Stimulated activated CD8-positive, alpha-beta memory T cell treated with anti-CD3 and anti-CD28 coated beads, Interleukin-7, amount 100 ng/mL, for 48 hours (primary cell): Measurements from ENCODE around the gene MAP1LC3B.

Source experiments
- DNase-seq, 2 donors: peaks; one replicate each; pipeline ENCODE4 v3.0.0-alpha.2; 2020; ENCODE audit warnings: low read depth in 1 of 2; ENCODE audit errors: extremely low read depth in 1 of 2

Gene MAP1LC3B

GRCh38 chr16:87407511-87408112 is 15.5 kb downstream of the MAP1LC3B start:
- DNase-seq = no peak

- DNase-seq = no peak
These were observed 17.0 kb downstream of the MAP1LC3B start for GRCh38 chr16:87409153-87409552.

GRCh38 chr16:87409781-87410180 is 17.6 kb downstream of the MAP1LC3B start:
- no peak for DNase-seq

DNA sequence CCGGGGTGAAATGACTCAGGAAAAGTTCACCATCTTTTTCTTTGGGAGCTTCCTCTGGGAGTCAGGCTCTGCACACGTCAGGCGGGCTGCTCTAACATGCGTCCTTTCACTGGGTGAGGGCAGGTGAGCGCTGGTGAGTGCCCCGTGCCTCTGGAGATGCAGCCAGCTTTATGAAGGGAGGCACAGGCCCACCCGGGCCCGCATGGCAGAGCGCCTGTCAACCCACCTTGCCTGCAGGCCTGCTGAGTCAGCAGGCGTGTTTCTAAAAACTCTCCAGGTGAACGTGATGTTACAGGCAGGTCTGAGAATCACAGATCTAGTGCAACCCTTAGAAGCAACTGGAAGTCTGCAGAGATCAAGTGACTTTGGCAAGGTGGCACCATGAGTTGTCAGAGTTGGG is 18.4 kb downstream of the MAP1LC3B start:
- no peak for DNase-seq

DNA sequence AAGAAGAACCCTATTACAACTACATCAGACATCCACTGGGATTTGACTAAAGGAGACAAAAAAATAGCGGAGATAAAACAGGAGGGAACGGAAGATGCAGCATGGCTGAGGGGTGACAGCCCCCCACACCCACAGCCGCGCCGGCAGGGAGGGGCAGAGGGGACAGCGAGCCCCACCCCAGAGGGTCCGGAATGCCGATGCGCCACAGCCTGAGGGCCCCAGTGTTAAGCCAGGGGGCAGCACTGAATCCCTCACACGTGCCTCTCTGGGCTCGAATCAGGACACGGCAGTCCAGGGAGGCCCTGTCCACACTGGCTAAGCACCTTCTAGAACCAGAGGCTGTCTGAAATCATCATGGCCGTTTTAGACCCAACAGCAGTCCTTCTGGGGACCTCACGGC is 18.8 kb downstream of the MAP1LC3B start:
- no peak for DNase-seq

DNA sequence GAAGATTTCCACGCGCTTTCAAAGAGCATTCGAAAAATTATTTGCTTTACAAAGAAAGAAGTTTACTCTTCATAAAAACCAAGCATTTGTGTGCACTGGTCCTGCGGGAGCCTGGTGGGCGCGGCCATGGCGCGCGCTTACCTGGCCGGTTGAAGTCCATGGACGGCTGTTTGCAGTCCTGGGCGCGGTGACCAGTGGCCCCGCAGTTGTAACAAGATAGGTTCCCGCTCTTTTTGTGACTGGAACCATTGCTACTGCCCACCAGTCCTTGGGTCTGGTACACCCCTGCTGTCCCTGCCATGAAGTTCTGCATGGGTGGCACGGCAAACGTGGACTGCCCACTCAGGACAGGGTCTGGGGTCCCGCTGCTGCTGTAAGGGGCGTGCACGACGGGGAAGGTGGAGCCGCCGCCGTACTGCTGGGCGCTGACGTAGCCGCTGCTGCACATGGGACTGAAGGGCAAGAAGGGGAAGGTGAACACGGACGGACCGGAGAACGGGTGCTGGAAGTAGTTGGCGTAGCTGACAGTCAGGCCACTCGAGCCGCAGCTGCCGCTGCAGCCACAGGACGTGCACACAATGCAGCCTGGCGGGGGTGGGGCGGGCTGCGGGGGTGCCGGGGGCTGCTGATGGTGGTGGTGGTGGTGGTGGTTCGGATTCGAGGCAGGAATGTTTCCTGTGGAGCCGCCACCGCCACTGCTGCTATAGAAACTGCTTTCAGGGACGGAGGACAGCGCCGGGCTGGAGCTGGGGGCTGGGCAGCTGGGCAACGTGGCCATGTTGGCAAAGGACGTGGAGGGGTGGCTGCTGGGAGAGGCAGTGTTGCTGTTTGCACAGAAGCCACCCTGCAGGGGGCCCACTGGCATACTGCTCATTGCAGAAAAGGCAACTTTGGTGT is 19.5 kb downstream of the MAP1LC3B start:
- DNase-seq = no peak

GRCh38 chr16:87412371-87412995 is 20.3 kb downstream of the MAP1LC3B start:
- DNase-seq = no peak

DNA sequence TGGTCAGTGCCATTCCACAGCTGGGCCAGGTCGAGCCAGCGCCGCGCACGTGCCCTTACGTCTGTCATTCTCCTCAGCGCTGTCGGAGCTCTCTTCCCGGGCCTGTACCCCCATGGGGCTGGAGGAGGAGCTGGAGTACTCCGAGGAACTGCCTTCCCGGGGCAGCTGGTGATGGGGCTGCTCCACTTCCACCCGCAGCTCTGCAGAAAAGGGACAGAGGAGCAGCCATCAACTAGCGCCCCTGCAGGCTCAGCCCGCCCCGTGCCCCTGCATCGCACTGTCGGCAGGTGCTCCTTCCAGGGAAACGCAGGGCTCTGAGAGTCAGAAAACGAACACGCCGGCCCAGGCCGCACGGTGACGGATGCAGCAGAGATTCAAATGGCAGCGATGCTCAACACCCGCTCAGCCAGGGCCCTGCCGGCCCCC is 20.9 kb downstream of the MAP1LC3B start:
- no peak for DNase-seq

DNA sequence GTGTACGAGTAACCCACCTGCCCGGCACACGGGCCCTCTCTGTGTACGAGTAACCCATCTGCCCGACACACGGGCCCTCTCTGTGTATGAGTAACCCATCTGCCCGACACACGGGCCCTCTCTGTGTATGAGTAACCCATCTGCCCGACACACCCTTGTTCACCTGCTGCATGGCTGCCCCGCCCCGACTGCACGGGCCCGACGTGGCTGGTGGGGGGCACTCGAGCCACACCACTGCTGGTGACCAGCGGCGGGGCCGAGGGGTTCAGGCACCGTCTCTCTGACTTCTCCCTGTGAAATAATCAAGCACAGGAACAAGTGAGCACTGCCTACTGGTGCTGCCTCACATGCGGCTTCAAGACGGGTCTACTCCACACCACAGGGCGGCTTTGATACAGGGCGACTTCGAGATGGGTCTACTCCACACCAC is 22.1 kb downstream of the MAP1LC3B start:
- no peak for DNase-seq

- DNase-seq = no peak
These were observed 23.3 kb downstream of the MAP1LC3B start for GRCh38 chr16:87415441-87415840.

DNA sequence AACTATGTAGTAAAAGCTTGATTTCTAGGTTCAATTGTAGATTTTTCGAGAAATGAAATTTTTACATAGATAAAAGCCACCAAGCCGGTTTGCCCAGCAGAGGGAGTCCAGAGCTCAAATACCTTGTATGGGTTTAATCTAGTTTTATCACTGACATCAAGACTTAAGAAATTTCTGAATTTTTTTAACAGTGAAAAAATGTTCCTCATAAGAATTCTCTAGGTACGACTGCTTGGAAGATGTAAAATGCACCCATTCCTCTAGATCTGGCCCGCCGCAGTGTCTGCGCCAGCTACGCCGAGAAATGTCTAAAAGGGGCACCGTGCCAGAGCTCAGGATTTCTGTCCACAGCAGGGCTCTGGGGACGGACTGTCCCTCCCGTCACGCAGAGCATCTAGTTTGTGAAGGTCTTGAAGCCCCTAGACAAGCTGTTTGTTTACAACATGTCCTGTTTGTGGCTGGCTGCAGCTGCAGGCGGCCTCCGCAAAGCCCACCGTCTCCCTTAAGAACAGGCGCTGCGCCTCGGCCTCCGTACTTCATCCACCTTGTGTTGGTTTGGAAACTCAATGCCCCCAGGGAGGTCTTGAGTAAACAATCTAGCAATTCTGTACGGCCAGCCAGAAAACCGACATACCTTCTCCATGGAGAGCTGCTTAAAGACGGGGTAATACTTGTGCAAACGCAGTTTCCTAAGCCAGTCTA is 24.8 kb downstream of the MAP1LC3B start:
- DNase-seq = no peak

- DNase-seq = no peak
These were observed 25.4 kb downstream of the MAP1LC3B start for GRCh38 chr16:87417528-87417910.

GRCh38 chr16:87418216-87418615 is 26.1 kb downstream of the MAP1LC3B start:
- no peak for DNase-seq

- DNase-seq = no peak
These were observed 26.5 kb downstream of the MAP1LC3B start for GRCh38 chr16:87418644-87419043.

DNA sequence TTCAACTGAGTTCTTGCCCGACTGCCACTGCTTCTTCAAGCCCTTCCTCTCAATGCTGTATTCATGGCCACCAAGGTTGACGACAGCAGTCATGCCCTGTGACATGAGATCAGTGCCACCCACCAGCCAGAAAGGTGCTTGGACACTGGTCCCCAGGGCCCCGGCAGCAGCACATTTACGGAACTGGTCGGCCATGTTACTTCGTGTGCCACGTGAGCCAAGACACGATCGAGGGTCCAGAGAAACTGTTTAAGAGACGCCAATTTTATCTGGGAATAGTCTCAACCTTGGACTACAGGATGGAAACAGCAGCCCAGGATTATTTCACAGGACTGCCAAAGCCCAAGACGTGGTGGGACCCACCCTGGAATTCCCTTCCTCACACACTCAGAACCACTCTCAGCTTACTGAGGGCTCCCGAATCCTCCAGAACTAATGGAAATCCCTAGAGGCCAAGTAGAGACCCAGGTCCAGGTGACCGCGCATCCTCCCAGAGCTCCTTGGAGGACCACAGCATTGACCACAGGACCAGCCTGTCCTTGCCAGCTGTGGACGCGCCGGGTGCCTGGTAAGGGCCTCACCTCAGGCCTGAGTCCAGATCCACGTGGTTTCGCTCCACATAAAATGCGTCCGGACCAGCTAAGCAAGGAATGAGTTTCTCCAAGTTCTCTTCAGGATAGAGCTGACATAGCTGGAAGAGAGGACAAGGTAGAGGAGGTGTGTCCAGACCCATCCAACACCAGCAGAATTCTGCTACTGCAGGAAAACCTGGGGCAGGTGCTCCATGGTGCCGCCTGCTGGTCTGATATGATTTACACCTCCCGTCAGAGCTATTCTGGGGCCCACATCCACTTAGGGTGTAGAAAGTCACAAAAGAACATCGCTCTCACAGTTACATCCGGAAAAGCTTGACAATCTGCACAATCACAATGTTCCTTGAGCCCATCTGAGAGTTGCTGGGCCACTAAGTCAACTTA is 28.2 kb downstream of the MAP1LC3B start:
- DNase-seq = no peak

DNA sequence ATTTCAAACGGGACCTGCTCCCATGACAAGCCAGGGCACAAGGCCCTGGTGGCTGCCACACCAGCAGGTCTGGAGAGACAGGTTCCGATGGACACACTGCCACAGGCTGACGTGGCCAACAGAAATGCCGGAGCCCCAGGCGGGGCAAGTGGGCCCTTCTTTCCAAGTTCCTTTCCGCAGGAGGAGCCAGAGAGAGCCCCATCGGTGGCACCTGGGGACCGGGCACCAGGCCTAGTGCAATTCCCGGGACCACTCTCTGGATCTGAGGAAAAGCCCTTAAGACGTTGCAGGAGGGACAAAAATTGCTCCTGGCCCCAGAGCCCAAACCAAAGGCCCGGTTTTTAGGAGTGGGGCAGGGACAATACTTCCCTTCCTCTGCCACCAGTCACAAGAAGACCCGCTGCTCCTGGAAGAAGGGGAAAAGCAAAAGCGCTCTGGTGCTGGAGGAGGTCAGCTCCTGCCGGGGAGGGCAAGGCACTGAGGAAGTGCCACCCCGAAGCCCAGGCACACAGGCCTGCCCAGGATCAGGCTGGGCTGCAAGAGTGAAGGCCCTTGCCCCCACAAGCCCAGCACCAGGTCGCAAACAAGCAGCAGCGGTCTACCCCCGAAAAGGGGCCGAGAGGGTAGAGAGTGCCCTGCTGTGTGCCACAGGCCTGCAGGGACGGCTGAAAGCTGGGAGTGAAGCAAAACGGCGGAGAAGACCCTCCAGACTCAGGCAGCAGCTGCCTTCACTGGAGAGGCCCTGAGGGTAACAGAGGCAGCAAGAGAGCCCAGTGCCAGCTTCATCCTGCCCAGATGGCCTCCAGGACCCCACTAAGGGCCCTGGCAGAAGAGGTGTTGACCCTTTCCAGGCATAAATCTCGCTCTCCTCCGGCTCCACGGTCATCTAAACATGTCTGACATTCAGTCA is 29.1 kb downstream of the MAP1LC3B start:
- DNase-seq = no peak

GRCh38 chr16:87422106-87422505 is 30.0 kb downstream of the MAP1LC3B start:
- no peak for DNase-seq

- DNase-seq = no peak
These were observed 31.3 kb downstream of the MAP1LC3B start for GRCh38 chr16:87423429-87423828.

- DNase-seq = no peak
These were observed 32.1 kb downstream of the MAP1LC3B start for GRCh38 chr16:87424266-87424665.
